HG02759 (cell line): ENCODE data around the gene C12orf57.
"Not testable (repeated sequence)": the region's sequence is repeated elsewhere in the genome, so short reads cannot be mapped to it uniquely, and the experiment has no call there.

Source experiments
- ATAC-seq: cut with Tn5 transposase; IDR thresholded peaks from one replicate; pipeline ENCODE4 v1.9.1; 2021; ENCODE audit warnings: mild to moderate bottlenecking, moderate library complexity; ENCODE audit not compliant: unreplicated experiment

The C12orf57 gene, protein sequence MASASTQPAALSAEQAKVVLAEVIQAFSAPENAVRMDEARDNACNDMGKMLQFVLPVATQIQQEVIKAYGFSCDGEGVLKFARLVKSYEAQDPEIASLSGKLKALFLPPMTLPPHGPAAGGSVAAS

DNA sequence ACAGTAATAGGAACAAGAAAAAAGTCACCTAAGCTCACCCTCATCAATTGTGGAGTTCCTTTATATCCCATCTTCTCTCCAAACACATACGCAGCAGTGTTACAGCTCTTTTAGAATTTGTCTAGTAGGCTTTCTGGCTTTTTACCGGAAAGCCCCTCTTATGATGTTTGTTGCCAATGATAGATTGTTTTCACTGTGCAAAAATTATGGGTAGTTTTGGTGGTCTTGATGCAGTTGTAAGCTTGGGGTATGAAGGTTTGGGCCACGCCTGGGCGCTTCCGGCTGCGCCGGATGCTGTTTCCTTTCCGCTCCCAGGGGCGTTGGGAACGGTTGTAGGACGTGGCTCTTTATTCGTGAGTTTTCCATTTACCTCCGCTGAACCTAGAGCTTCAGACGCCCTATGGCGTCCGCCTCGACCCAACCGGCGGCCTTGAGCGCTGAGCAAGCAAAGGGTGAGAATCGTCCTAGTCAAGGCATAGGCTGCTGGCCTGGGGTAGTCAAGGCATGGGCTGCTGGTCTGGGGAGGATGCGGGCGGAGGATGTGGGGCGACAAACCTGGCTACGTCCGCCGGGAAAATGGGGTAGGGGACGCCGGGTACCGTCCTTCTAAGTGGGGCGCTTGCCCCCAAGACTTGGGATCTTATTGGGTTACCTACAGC, at the start of gene C12orf57, which contains the start of gene RNU7-1:
C12orf57 (plus strand) TSS at position 301 of the 659 bp plus-strand sequence; CDS start at position 401, 100 bp downstream.
RNU7-1 (plus strand) TSS at position 95 of the 659 bp plus-strand sequence.
- ATAC-seq, result peak; percentile 44

DNA sequence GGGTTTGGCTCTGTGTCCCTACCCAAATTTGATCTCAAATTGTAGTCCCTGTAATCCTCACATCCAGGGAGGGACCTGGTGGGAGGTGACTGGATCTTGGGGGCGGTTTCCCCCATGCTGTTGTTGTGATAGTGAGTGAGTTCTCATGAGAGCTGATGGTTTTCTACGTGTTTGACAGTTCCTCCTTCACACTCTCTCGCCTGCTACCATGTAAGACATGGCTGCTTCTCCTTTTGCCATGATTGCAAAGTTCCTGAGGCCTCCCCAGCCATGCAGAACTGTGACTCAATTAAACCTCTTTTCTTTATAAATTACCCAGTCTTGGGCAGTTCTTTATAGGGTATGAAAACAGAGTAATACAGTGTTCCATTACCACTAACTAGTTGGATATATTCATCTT, 49.5 kb upstream of the C12orf57 start:
- no peak for ATAC-seq

DNA sequence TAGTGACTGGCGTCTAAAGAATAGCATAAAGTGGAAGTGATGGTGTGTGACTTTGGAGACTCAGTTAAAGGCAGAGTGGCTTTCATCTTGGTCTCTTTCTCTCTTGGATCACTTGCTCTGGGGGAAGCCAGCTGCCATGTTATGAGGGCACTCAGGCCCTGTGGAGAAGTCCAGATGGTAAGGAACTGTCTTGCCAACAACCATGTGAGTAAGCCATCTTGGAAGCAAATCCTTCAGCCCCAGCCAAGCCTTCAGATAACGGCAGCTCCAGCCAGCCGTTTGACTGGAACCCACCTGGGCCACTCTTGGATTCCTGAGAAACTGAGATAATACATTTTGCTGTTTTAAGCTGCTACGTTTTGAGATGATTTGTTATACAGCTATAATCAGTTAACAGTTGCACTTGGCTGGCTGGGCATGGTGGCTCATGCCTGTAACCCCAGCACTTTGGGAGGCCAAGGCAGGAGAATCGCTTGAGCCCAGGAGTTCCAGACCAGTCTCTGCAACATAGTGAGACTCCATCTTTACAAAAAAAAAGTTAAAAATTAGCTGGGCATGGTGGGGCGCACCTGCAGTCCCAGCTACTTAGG, 46.9 kb upstream of the C12orf57 start:
- ATAC-seq, result no peak

DNA sequence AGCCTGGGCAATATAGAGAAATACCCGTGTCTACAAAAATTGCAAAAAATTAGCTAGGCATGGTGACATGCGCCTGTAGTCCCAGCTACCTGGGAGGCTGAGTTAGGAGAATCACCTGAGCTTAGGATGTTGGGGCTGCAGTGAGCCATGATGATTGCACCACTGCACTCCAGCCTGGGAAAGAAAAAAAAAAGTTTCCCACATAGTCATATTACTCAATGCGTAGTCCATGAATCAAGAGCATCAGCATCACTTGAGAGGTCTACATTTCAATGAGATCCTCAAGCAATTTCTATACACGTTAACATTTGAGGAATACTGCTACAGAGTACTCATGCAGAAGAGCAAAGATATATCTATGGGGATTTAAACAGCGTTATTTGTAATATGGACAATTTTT, 44.4 kb upstream of the C12orf57 start:
- ATAC-seq, result no peak

DNA sequence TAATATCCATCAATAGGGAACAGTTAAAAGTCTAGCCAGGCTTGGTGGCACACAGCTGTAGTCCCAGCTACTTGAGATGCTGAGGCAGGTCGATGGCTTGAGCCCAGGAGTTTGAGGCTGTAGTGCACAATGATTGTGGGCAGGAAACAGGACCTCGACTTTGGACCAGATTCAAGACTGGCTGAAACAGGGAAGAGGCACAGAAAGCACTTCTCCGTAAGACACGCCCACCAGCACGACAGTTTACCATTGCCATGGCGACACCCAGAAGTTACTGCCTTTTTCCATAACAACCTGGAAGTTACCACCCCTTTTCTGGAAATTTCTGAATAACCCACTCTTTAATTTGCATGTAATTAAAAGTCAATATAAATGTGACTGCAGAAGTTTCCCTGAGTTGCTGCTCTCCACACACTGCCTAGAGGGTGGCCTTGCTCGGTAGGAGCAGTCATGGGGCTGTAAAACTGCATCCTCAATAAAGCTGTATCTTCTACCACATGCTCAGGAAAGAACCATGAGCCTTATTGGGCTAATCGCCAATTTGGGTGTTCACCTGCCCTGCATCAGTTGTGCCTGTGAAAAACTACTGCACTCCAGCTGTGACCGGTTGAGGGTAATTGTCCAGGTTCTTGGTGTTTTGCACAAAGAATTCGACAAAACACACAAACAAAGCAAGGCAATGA, 43.8 kb upstream of the C12orf57 start:
- no peak for ATAC-seq

DNA sequence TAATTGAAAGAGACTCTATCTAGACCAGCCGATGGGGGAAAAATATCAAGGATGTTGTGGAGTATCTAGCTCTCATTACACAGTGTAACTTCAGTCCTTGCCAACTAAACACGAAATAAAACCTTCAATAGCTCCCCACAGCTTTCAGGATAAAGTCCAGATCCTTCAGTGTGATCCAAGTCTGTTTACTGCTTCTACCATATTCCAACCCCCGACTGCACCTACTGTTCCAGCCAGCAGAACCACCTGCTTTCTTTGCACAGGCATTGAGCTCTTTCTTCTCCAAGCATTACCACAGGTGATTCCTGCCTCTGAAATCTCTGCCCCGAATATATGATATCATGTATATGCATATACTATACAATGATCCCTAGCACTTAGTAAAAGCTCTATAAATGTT, 41.4 kb upstream of the C12orf57 start:
- ATAC-seq, result no peak

DNA sequence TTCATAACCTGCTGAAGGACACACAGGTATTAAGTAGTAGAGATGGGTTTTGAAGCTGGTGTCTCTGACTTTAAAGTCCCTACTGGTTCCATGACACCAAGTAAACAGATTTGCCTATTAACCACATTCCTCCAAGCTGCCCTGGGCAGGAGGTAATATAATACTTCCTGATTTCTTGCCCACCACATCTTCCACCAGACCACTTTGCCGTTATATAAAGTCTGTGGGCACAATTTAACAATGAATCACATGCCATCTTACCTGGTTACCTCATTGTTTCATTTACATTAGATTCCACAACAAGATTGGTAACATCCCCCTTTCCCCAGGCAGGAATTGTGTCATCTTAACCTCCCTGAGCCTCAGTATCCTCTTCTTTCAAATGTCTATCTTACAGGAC, 40.1 kb upstream of the C12orf57 start:
- ATAC-seq, result no peak

DNA sequence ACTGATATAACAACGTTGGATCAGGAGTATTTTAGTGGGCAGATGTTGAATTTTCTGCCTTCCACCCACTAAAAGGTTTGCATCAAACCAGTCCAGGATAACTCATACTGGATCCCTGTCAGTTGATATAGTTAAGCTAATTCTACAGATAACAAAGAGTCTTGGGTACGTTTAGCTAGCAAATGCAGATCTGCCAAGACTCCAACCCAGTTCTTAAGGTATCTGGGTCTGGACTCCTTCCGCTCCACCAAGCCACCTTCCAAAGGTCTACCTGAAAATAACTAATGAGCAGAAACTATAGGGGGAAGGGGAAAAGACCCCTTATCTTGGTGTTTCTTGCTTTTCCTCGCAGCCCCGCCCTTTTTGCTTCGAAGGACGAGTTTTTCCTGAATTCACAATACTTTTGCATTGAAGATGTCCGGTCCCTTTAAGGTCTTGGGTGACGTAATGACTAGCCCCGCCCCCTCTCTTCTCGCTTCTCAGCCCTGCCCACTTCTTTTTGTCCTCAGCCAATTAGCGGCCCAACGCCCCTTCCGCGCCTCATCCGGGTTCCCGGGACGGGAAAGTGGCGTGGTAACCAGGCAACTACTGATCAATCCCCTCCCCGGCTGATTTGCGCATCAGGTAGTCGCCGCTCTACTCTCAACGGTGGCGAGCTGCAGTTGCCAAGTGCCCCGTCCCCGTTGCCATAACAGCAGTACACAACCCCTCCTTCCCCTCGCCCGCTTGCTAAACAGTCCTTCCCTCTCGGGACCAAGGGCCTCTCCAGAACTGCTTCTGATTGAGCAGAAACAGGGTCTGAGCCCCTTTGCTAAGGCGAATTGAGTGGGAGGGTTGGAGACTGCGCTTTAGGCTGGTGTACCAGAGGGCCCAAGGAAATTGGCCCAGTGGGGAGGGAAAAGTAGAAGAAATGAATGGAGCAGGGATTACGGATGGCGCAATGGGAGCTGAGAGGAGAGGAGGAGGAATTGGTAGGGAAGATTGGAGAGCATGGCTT, 39.2 kb upstream of the C12orf57 start, which contains the start of gene LRRC23:
LRRC23 (plus strand) TSS at position 543 of the 997 bp plus-strand sequence. CDS start 812 bp downstream, outside the sequence.
- peak; percentile 97 for ATAC-seq

DNA sequence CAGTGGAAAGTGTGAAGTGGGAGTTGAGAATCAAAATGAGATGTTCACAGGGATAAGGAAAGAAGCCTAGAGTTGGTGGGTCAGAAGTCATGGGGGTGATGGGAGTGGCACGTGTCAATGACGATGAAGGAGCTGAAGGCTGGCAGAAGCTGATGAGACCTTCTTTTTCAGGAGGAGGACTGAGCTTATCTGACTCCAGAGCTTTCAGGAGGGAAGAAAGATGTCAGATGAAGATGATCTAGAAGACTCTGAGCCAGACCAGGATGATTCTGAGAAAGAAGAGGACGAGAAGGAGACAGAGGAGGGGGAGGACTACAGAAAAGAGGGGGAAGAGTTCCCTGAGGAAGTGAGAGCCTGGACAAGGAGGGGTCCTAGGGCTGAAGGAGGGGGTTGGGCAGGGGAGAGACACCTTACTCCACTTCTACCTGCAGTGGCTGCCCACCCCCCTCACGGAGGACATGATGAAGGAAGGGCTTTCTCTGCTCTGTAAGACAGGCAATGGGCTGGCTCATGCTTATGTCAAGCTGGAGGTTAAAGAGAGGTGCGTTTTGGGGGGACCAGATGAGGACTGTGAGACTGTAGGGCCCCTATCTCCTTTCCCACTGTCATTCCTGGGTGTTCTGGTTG, 38.3 kb upstream of the C12orf57 start:
- ATAC-seq, result no peak

DNA sequence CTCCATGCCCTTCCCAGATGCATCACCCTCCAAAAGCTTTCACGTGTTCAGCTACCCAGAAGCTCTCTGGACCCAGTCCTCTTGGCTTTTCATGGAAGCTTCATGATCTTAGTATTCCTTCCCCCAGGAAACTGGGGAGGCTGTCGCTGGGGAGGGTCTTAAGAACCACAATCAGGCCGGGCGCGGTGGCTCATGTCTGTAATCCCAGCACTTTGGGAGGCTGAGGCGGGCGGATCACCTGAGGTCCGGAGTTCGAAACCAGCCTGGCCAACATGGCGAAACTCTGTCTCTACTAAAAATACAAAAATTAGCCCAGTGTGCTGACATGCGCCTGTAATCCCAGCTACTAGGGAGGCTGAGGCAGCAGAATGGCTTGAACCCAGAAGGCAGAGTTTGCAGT, 35.7 kb upstream of the C12orf57 start:
- ATAC-seq, result not testable (repeated sequence)

DNA sequence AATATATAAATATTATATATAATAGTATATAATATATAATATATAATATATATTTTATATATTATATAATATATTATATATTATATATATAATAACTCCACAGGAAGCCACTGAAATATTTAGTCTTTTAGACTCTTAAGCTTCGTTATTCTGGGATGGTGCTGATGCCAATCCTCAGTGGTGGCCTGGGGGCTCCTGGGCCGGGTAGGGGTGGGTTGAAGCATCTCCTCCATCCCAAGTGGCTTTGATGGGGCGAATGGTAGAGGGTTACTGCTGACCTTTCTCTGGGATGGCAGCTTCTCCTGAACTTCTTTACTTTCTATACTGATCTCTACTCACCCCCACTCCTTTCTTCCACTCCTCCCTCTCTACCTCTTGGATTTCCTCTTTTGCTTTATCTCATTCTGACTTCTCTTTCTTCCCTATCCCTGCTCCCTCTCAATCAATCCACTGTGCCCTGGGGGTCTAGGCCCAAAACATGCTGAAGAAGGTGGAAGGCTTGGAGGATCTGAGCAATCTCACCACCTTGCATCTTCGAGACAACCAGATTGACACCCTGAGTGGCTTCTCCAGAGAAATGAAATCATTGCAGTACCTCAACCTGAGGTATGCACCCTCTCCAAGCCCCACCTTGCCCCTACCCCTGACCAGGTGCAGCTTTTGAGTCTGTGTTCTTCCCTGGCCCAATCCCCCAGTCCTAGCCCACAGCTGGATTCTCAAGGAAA, 34.2 kb upstream of the C12orf57 start:
- ATAC-seq, result no peak

DNA sequence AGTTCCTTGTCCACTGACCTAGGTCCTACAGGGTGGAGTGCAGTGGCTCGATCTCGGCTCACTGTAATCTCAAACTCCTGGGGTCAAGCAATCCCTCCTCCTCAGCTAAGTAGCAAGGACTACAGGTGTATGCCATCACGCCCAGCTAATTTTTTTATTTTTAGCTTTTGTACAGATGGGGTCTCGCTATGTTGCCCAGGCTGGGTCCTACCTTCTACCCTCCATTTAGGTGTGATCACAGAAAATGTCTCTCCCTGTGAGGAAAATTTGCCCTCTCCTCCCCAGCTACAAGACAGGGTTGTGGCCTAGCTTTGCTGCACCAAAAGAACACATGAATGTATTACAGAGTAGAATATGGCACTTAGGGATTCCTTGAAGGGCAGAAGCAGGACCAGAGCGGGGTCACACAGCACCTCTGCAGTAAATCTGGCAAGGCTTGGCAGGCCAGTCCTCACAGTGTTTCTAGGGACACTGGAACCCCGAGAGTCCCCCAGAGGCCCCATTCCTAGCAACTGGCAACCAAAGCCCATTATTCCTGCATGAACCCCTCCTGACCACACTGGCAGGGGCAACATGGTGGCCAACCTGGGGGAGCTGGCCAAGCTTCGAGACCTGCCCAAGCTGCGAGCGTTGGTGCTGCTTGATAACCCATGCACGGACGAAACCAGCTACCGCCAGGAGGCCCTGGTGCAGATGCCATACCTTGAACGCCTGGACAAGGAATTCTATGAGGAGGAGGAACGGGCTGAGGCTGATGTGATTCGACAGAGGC, 31.5 kb upstream of the C12orf57 start:
- ATAC-seq, result no peak

DNA sequence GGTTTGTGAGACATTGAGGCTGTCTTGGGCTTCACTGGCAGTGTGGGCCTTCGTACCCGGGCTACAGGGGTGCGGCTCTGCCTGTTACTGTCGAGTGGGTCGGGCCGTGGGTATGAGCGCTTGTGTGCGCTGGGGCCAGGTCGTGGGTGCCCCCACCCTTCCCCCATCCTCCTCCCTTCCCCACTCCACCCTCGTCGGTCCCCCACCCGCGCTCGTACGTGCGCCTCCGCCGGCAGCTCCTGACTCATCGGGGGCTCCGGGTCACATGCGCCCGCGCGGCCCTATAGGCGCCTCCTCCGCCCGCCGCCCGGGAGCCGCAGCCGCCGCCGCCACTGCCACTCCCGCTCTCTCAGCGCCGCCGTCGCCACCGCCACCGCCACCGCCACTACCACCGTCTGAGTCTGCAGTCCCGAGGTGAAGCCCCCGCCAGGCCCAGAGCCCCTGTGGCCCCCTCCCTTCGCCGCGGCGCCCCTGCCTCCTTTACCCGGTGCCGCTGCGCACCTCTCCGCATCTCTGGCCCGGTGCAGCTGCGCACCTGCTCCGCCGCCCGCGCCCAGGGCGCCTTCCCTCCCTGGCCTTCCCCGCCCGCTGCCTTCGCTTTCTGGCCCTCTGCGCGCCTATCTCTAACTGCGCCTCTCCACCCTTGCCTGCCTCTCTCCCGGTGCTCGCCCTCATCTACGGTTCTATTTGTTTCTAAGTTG, 29.4 kb upstream of the C12orf57 start, which contains the start of gene ENO2:
ENO2 (plus strand) TSS at position 335 of the 701 bp plus-strand sequence. CDS start 1,253 bp downstream, outside the sequence.
- peak; percentile 79 for ATAC-seq

DNA sequence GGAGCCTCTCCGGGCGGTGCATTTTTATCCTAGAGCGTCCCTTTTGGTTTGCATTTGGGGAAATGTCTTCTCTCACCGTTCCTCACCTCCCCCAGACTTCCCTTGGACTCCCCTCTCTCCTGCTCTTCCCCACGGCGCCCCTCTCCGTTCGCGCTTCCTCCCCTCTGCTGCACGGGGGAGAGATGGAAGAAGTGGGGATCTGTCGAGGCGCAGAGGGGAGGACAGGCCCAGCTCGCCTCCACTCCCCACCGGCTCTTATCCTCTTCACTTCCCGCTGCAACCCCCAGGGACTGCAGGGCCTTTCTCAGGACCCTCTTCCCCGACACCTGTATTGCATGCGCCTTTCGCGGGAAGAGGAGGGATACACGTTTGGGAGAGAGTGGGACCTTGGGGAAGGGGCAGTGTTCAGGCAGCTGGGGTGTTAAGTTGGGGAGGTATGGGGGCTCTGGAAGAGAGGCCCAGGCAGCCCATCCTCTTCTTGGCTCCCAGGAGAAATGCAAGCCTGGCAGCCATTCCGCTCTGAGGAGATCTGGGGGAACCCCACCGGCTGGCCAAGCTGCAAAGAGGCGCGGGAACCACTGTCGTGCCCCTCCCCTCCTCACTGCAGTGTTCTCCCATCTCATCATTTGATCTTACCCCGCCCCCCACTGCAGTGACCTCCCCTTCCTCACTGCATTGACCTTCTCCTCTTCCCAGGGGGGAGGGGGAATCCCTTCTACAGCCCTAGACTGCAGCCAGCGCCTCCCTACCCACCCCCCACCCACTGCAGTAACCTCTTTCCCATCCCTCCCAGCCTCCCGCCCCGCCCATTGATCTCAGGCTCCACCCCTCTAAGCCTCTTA, 28.7 kb upstream of the C12orf57 start:
- no peak for ATAC-seq

DNA sequence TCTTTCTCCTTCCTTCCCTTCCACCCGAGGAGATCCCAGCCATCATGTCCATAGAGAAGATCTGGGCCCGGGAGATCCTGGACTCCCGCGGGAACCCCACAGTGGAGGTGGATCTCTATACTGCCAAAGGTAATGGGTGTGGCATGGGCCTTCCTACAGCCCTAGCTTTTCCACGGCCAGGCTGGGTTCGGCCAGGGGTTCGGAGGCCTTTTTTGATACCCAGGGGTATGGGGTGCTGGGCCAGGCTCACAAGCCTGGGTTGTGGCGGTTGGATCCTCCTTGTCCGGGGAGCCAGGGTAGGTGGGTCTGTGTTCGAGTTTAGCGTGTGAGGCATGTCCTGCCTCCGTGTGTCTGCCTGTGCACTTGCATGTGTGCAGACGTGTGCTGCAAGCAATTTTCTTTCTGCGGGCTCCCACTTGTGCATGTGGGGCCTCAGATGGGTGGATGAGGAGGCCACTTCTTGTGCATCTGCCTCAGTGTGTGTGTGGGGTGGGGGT, 28.0 kb upstream of the C12orf57 start:
- ATAC-seq, result no peak

DNA sequence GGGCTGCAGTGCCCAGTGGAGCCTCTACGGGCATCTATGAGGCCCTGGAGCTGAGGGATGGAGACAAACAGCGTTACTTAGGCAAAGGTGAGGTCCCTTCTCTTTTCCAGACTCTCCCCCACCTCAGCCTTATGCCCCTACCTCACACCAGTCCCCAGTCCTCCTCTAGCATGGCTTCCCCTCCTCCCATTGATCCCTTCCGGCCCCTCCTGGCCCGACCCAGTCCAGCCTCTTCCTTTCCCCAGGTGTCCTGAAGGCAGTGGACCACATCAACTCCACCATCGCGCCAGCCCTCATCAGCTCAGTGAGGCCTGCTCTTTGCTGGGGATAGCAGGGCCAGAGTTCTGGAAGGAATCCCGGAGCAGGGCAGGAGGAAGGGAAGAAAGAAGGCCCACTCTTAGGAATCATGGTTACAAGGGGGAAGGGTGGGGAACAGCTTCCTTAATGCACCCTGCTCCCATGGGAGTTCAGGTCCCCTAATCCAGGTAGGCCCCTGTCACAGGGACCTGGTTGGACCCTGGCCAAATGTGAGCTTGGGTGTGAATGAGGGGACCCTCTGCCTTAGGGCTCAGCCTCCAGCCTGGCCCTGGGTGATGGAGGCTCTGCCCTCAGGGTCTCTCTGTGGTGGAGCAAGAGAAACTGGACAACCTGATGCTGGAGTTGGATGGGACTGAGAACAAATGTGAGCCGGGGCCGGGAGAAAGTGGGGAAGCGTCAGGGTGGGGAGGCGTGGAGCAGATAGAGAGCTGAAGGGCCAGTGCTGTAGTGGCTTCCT, 27.2 kb upstream of the C12orf57 start:
- ATAC-seq, result no peak
